GM19452 (cell line): Measurements from ENCODE around the gene TMEM107.

Experiments used
- ATAC-seq: cut with Tn5 transposase; IDR thresholded peaks from one replicate; pipeline ENCODE4 v1.9.1; 2021; ENCODE audit not compliant: unreplicated experiment

TMEM107 gene

GRCh38 chr17:8162997-8163977 lies 12.9 kb downstream of the TMEM107 start:
- no peak for ATAC-seq

GRCh38 chr17:8162233-8162996 lies 13.8 kb downstream of the TMEM107 start, which contains the start of gene VAMP2:
Gene VAMP2, minus strand, starts transcription at chr17:8162948. Its CDS starts 69 bp downstream, at chr17:8162879.
- ATAC-seq: no peak

- ATAC-seq: no peak
Observed at GRCh38 chr17:8161289-8162232, 14.6 kb downstream of the TMEM107 start.

GRCh38 chr17:8160741-8161221 lies 15.4 kb downstream of the TMEM107 start:
- no peak for ATAC-seq

- ATAC-seq: no peak
Observed at GRCh38 chr17:8160224-8160577, 16.0 kb downstream of the TMEM107 start.

- no peak for ATAC-seq
Observed at GRCh38 chr17:8159459-8160223, 16.5 kb downstream of the TMEM107 start.

GRCh38 chr17:8159032-8159400 lies 17.2 kb downstream of the TMEM107 start:
- ATAC-seq: no peak

- no peak for ATAC-seq
Observed at GRCh38 chr17:8158267-8159031, 17.7 kb downstream of the TMEM107 start.

GRCh38 chr17:8156246-8156992 lies 19.8 kb downstream of the TMEM107 start:
- peak; percentile 77 for ATAC-seq

- ATAC-seq: no peak
Observed at GRCh38 chr17:8155996-8156245, 20.3 kb downstream of the TMEM107 start.

GRCh38 chr17:8155231-8155995 lies 20.8 kb downstream of the TMEM107 start:
- no peak for ATAC-seq

GRCh38 chr17:8154608-8155155 lies 21.5 kb downstream of the TMEM107 start:
- ATAC-seq: no peak

- ATAC-seq: no peak
Observed at GRCh38 chr17:8153957-8154607, 22.1 kb downstream of the TMEM107 start.

GRCh38 chr17:8153525-8153956 lies 22.6 kb downstream of the TMEM107 start:
- ATAC-seq: no peak

- no peak for ATAC-seq
Observed at GRCh38 chr17:8153031-8153451, 23.1 kb downstream of the TMEM107 start.

- ATAC-seq: no peak
Observed at GRCh38 chr17:8152112-8152775, 23.9 kb downstream of the TMEM107 start, which contains the start of gene PER1. Gene PER1, minus strand, starts transcription at chr17:8152404. Its CDS starts 1,698 bp downstream, at chr17:8150706.
